HK-2 (cell line): ENCODE measurements around the gene GALNT9.
"Not testable (repeated sequence)": the region's sequence is repeated elsewhere in the genome, so short reads cannot be mapped to it uniquely, and the experiment has no call there.

Experiments used
- DNase-seq: peaks from one replicate; pipeline ENCODE4 v3.0.0-alpha.2; 2018; ENCODE audit not compliant: unreplicated experiment

The GALNT9 gene

GRCh38 chr12:132249689-132250478 is 79.5 kb downstream of the GALNT9 start:
- DNase-seq: no peak

- DNase-seq: no peak
These were observed 80.8 kb downstream of the GALNT9 start for GRCh38 chr12:132248453-132249167.

GRCh38 chr12:132247718-132248452 is 81.5 kb downstream of the GALNT9 start:
- no peak for DNase-seq

DNA sequence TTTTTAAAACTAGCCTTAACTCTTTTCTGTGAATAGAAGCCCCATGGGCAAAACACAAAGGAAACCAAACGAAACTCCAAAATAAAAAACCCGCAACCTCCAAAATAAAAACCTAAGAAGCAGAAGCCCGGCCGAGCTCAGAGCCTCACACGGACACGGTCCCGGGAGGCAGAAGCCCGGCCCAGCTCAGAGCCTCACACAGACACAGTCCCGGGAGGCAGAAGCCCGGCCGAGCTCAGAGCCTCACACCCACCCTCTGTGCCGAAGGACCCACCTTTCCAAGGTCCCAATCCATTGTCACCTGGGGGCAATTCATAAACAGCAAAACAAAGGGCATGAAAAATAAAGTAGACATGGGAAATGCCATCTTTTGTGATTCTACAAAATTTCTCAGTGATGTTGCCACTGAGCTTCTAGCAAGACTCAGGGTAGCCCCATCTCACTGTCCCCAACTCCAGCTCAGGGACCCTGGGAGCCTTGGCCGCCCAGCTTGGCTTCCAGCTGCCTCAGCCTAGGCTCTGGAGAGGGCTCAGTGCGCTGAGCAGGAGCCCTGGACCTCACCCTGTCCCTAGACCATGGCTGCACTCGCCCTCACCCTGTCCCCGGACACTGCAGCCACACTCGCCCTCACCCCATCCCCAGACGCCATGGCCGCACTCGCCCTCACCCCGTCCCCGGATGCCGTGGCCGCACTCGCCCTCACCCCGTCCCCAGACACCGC is 82.2 kb downstream of the GALNT9 start:
- DNase-seq: no peak

GRCh38 chr12:132245521-132246101 is 83.8 kb downstream of the GALNT9 start:
- no peak for DNase-seq

GRCh38 chr12:132244724-132245295 is 84.6 kb downstream of the GALNT9 start:
- no peak for DNase-seq

GRCh38 chr12:132243596-132244310 is 85.6 kb downstream of the GALNT9 start:
- no peak for DNase-seq

GRCh38 chr12:132243171-132243570 is 86.2 kb downstream of the GALNT9 start:
- not testable (repeated sequence) for DNase-seq

DNA sequence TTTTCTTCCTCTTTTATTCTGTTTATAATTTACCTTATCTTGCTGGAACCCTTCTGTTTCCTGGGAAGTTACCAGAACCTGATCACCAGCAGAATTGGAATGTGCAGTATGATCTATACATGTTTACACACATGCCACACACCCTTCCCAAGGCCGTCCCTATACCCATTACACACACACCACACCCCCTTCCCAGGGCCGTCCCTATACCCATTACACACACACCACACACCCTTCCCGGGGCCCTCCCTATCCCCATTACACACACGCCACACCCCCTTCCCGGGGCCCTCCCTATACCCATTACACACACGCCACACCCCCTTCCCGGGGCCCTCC is 88.8 kb downstream of the GALNT9 start:
- DNase-seq: not testable (repeated sequence)

- no peak for DNase-seq
These were observed 89.4 kb downstream of the GALNT9 start for GRCh38 chr12:132239796-132240668.

DNA sequence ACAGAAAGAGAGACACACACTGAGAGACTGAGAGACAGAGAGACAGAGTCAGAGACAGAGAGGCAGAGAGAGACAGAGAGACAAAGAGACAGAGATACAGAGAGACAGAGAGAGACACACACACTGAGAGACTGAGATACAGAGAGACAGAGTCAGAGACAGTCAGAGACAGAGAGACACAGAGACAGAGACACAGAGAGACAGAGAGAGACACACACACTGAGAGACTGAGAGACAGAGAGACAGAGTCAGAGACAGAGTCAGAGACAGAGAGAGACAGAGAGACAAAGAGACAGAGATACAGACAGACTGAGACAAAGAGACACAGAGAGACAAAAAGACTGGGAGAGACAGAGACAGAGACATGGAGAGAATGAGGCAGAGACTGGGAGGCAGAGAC is 90.0 kb downstream of the GALNT9 start:
- no peak for DNase-seq

- no peak for DNase-seq
These were observed 90.5 kb downstream of the GALNT9 start for GRCh38 chr12:132238884-132239283.

GRCh38 chr12:132238488-132238854 is 90.9 kb downstream of the GALNT9 start:
- no peak for DNase-seq

DNA sequence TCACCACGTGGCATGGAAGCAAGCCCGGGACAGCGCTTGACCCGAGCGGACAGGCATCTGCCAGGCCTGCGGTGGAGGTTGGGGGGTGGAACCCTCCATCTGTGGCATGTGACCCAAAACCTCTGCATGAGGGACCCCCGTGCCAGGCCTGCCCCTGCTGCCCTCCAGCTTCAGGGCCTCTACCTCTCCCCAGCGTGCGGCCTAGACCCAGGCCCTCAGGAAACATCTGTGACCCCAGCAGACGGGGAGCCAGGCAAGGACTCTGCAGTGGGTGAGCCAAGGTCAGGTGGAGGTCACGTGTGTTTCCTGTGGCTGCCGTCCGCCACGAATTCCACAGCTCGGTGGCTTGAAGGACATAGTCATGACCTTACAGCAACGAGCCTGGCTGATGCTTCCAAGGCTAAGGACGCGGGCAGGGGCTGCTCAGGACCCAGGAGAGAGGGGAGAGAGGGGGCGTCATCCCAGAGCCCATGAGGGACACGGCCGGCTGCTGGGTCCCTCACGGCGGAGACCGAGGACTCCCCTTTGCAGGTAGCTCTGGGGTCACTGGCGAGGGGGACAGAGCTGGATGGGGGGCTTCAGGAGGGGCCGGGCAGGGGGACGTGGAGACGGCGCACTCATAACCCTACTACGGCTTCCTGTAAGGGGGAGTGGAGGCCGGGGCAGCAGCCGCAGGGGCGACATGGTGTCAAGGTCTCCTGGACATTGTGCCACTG is 91.5 kb downstream of the GALNT9 start:
- DNase-seq: no peak

GRCh38 chr12:132236930-132237771 is 92.2 kb downstream of the GALNT9 start:
- no peak for DNase-seq

DNA sequence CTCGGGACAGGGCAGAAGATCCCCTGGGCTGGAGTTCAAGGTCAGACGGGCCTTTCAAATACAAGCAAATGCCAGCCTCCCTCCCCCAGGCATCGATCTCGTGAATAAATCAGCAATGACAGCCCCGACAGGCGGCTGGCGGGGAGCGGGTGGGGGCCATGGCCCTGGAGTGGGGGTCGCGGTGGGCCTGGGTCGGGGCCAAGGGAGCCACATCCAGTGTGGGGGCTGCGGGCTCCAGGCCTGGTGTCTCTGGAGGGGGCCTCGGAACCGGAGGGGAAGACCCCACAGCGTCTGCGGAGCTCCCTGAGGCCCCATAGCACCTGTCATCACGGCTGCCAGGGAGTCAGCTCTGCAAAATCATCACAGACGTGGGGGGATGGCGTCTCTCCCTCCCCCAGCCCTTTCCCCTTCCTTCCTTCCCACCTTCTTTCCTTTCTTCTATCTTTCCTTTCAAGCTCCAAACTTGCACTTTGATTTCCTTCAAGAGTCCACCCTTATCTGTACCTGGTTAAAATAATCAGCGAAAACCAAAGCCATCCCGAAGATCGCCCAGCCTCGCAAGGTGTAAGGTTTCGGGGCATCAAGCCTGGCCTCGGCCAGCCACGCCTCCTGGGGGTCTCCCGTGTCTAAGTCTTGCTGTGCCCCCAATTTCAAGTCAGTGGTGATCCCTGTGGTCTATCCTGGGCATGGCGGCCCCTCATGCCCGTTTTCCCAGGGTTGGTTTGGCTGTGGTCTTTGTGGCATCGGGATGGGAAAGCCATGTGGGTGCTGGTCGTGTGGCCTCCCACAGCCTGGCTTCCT is 93.1 kb downstream of the GALNT9 start:
- DNase-seq: no peak

GRCh38 chr12:132235116-132235820 is 94.1 kb downstream of the GALNT9 start:
- no peak for DNase-seq
